ENCODE results near the gene TTLL10. TPM values are rescaled to one million over a fixed set of nuclear protein-coding genes. Genes with fewer than 3 reads are reported as not detected.

Gene TTLL10
- total RNA-seq, 3 donors from 2014 or later (not counting 1 experiment from before 2014, with no cell fraction given) = 0.23 to 1.7 (median 1.7) TPM

DNA sequence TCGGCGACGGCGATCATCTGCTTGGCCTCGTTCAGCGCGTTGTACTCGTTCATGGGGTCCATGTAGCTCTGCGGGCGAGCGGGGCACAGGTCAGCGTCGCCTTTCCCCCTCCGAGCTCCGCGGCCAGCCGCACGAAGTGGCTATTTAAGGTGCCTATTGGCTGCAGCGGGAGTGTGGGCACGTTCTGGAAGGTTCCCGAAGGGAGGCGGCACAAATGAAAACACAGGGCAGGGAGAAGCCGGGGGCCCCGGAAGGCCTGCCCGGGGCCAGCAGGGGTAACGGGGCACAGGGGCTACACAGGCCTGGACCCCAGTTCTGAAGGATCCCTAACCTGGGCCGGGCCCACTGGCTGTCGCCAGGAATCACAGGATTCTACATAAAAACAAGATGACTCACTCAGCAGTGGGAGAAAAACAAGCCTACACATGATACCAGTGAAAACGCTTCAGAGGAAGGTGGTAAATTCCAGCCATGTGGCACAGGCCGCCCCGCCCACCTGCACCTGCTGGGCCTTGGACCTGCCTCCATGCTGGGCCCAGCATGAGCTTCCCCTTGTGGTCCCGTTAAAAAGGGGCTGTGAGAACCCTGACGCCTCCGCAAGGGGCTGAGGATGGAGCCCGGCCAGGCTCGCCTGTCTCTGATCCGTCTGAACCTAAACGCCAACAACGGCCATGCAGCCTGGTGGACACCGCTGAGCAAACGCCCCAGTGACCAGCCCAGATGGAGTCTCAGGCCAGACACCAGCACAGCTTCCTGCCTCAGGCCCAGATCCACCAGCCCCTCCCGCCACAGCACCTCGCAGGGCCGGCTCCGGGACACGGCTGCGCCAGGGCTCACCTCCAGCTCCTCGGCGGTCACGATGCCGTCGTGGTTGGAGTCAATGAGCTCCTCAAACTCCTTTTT, 44.2 kb downstream of the TTLL10 start:
- H3K4me3 ChIP-seq (ENCODE audit: low read length) = no peak overlapping the region
- DNase-seq = peak in 1 of 2 donors; percentile 54
- H3K27ac Mint-ChIP-seq = peak overlapping the region; percentile 98 to 99
- no peaks in the 10 kb centered on the region for H3K9me3 ChIP-seq (ENCODE audit: control insufficient read depth, insufficient read depth, low read length)
- TF ChIP-seq, protein P1, sequence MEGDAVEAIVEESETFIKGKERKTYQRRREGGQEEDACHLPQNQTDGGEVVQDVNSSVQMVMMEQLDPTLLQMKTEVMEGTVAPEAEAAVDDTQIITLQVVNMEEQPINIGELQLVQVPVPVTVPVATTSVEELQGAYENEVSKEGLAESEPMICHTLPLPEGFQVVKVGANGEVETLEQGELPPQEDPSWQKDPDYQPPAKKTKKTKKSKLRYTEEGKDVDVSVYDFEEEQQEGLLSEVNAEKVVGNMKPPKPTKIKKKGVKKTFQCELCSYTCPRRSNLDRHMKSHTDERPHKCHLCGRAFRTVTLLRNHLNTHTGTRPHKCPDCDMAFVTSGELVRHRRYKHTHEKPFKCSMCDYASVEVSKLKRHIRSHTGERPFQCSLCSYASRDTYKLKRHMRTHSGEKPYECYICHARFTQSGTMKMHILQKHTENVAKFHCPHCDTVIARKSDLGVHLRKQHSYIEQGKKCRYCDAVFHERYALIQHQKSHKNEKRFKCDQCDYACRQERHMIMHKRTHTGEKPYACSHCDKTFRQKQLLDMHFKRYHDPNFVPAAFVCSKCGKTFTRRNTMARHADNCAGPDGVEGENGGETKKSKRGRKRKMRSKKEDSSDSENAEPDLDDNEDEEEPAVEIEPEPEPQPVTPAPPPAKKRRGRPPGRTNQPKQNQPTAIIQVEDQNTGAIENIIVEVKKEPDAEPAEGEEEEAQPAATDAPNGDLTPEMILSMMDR (IDR thresholded peaks at IDR 0.05) = no peak
- H3K4me1 Mint-ChIP-seq = peaks cover 21 to 69% of the 10 kb centered on the region in 2 donors
- peak overlapping the region; percentile 61 for H3K27ac ChIP-seq (ENCODE audit: low read length)
- no peaks in the 10 kb centered on the region for H3K27me3 ChIP-seq (ENCODE audit: control insufficient read depth, insufficient read depth, low read length)
- WGBS (ENCODE audit: insufficient coverage) = 94% methylated on average over 52 of the region's 52 CpGs
- H3K36me3 Mint-ChIP-seq = no peaks in the 10 kb centered on the region
- H3K9me3 Mint-ChIP-seq = no peaks in the 10 kb centered on the region
- no peaks in the 10 kb centered on the region for H3K27me3 Mint-ChIP-seq (ENCODE audit: low read depth in 2 of 2)
- H3K36me3 ChIP-seq (ENCODE audit: control insufficient read depth, insufficient read depth, low read length) = peaks cover 47% of the 10 kb centered on the region
- ATAC-seq = no peak
- intact Hi-C loops (cut with micrococcal nuclease) = no loop called here
- peaks cover 99% of the 10 kb centered on the region for H3K4me1 ChIP-seq (ENCODE audit: control insufficient read depth, insufficient read depth, low read length)
- H3K4me3 Mint-ChIP-seq = peak overlapping the region; percentile 50

- H3K4me1 ChIP-seq (ENCODE audit: control insufficient read depth, insufficient read depth, low read length) = peaks cover 97% of the 10 kb centered on the region
- Mint-ChIP-seq H3K4me3 (peak overlapping the region; percentile 50), H3K9me3 (no peaks in the 10 kb centered on the region), H3K36me3 (no peaks in the 10 kb centered on the region), H3K27ac (peak overlapping the region; percentile 98 to 99), H3K4me1 (peaks cover 27 to 73% of the 10 kb centered on the region in 2 donors), H3K27me3 (ENCODE audit: low read depth in 2 of 2) (no peaks in the 10 kb centered on the region)
- no peaks in the 10 kb centered on the region for H3K27me3 ChIP-seq (ENCODE audit: control insufficient read depth, insufficient read depth, low read length)
- 96% methylated on average over 36 of the region's 36 CpGs for WGBS (ENCODE audit: insufficient coverage)
- H3K36me3 ChIP-seq (ENCODE audit: control insufficient read depth, insufficient read depth, low read length) = peaks cover 53% of the 10 kb centered on the region
- H3K27ac ChIP-seq (ENCODE audit: low read length) = no peak overlapping the region
- H3K4me3 ChIP-seq (ENCODE audit: low read length) = no peak overlapping the region
- DNase-seq (no peak), ATAC-seq (no peak)
- TF ChIP-seq, protein P1 (IDR thresholded peaks at IDR 0.05) = no peak
- intact Hi-C loops (cut with micrococcal nuclease) = no loop called here
- no peaks in the 10 kb centered on the region for H3K9me3 ChIP-seq (ENCODE audit: control insufficient read depth, insufficient read depth, low read length)
Measured at GRCh38 chr1:1218524-1219200, 45.0 kb downstream of the TTLL10 start.

GRCh38 chr1:1219341-1219740, 45.7 kb downstream of the TTLL10 start:
- Histone ChIP-seq H3K9me3 (ENCODE audit: control insufficient read depth, insufficient read depth, low read length) (no peaks in the 10 kb centered on the region), H3K4me3 (ENCODE audit: low read length) (no peak overlapping the region), H3K36me3 (ENCODE audit: control insufficient read depth, insufficient read depth, low read length) (peaks cover 58% of the 10 kb centered on the region), H3K27me3 (ENCODE audit: control insufficient read depth, insufficient read depth, low read length) (no peaks in the 10 kb centered on the region), H3K27ac (ENCODE audit: low read length) (peak overlapping the region; percentile 14), H3K4me1 (ENCODE audit: control insufficient read depth, insufficient read depth, low read length) (peaks cover 90% of the 10 kb centered on the region)
- H3K27ac Mint-ChIP-seq = peak overlapping the region; percentile 98 to 99
- H3K4me1 Mint-ChIP-seq = peaks cover 27 to 70% of the 10 kb centered on the region in 2 donors
- H3K9me3 Mint-ChIP-seq = no peaks in the 10 kb centered on the region
- TF ChIP-seq, protein P1 (IDR thresholded peaks at IDR 0.05) = no peak
- H3K4me3 Mint-ChIP-seq = peak overlapping the region; percentile 56
- no peaks in the 10 kb centered on the region for H3K27me3 Mint-ChIP-seq (ENCODE audit: low read depth in 2 of 2)
- DNase-seq (peak in 1 of 2 donors; percentile 76), ATAC-seq (no peak)
- H3K36me3 Mint-ChIP-seq = no peaks in the 10 kb centered on the region
- 90% methylated on average over 20 of the region's 20 CpGs for WGBS (ENCODE audit: insufficient coverage)
- intact Hi-C loops (cut with micrococcal nuclease) = no loop called here

All from natural killer cell (primary cell).